Measurements from ENCODE around the gene TMEM154.

TMEM154 gene

GRCh38 chr4:152634110-152634760, 45.6 kb downstream of the TMEM154 start:
- no peak for DNase-seq (ENCODE audit: low read depth in 1 of 2, low spot score in 1 of 2)

GRCh38 chr4:152633118-152633517, 46.7 kb downstream of the TMEM154 start:
- DNase-seq (ENCODE audit: low read depth in 1 of 2, low spot score in 1 of 2): no peak

- no peak for DNase-seq (ENCODE audit: low read depth in 1 of 2, low spot score in 1 of 2)
Measured at GRCh38 chr4:152630324-152630723, 49.5 kb downstream of the TMEM154 start.

GRCh38 chr4:152629908-152630307, 49.9 kb downstream of the TMEM154 start:
- no peak for DNase-seq (ENCODE audit: low read depth in 1 of 2, low spot score in 1 of 2)

- DNase-seq (ENCODE audit: low read depth in 1 of 2, low spot score in 1 of 2): no peak
Measured at GRCh38 chr4:152628128-152628527, 51.7 kb downstream of the TMEM154 start.

- DNase-seq (ENCODE audit: low read depth in 1 of 2, low spot score in 1 of 2): no peak
Measured at GRCh38 chr4:152626790-152627189, 53.0 kb downstream of the TMEM154 start.

- DNase-seq (ENCODE audit: low read depth in 1 of 2, low spot score in 1 of 2): no peak
Measured at GRCh38 chr4:152620915-152621314, 58.9 kb downstream of the TMEM154 start.

GRCh38 chr4:152620218-152620617, 59.6 kb downstream of the TMEM154 start:
- DNase-seq (ENCODE audit: low read depth in 1 of 2, low spot score in 1 of 2): no peak

- no peak for DNase-seq (ENCODE audit: low read depth in 1 of 2, low spot score in 1 of 2)
Measured at GRCh38 chr4:152619556-152619955, 60.2 kb downstream of the TMEM154 start.

- DNase-seq (ENCODE audit: low read depth in 1 of 2, low spot score in 1 of 2): no peak
Measured at GRCh38 chr4:152618971-152619370, 60.8 kb downstream of the TMEM154 start.

GRCh38 chr4:152616804-152617203, 63.0 kb downstream of the TMEM154 start:
- DNase-seq (ENCODE audit: low read depth in 1 of 2, low spot score in 1 of 2): no peak

- no peak for DNase-seq (ENCODE audit: low read depth in 1 of 2, low spot score in 1 of 2)
Measured at GRCh38 chr4:152613841-152614721, 65.7 kb downstream of the TMEM154 start.

- DNase-seq (ENCODE audit: low read depth in 1 of 2, low spot score in 1 of 2): no peak
Measured at GRCh38 chr4:152613351-152613750, 66.4 kb downstream of the TMEM154 start.

- no peak for DNase-seq (ENCODE audit: low read depth in 1 of 2, low spot score in 1 of 2)
Measured at GRCh38 chr4:152610131-152610530, 69.7 kb downstream of the TMEM154 start.

GRCh38 chr4:152609481-152609880, 70.3 kb downstream of the TMEM154 start:
- no peak for DNase-seq (ENCODE audit: low read depth in 1 of 2, low spot score in 1 of 2)

- DNase-seq (ENCODE audit: low read depth in 1 of 2, low spot score in 1 of 2): no peak
Measured at GRCh38 chr4:152607178-152607577, 72.6 kb downstream of the TMEM154 start.

GRCh38 chr4:152606753-152607152, 73.0 kb downstream of the TMEM154 start:
- DNase-seq (ENCODE audit: low read depth in 1 of 2, low spot score in 1 of 2): no peak

GRCh38 chr4:152605641-152606335, 74.0 kb downstream of the TMEM154 start:
- DNase-seq (ENCODE audit: low read depth in 1 of 2, low spot score in 1 of 2): no peak

GRCh38 chr4:152605031-152605430, 74.8 kb downstream of the TMEM154 start:
- no peak for DNase-seq (ENCODE audit: low read depth in 1 of 2, low spot score in 1 of 2)

- no peak for DNase-seq (ENCODE audit: low read depth in 1 of 2, low spot score in 1 of 2)
Measured at GRCh38 chr4:152601156-152601555, 78.6 kb downstream of the TMEM154 start.

GRCh38 chr4:152599636-152600035, 80.2 kb downstream of the TMEM154 start:
- DNase-seq (ENCODE audit: low read depth in 1 of 2, low spot score in 1 of 2): no peak

- no peak for DNase-seq (ENCODE audit: low read depth in 1 of 2, low spot score in 1 of 2)
Measured at GRCh38 chr4:152599095-152599494, 80.7 kb downstream of the TMEM154 start.

Data from activated CD4-positive, alpha-beta T cell treated with anti-CD3 and anti-CD28 coated beads, Interleukin-2, amount 50 U/mL, for 24 hours (primary cell).